NCI-H1436 (cell line): ENCODE measurements around the gene FGD6.
"Not testable (repeated sequence)": the region's sequence is repeated elsewhere in the genome, so short reads cannot be mapped to it uniquely, and the experiment has no call there.

Experiments
- DNase-seq: peaks from one replicate; lab custom pipeline; 2025; lab: John Stamatoyannopoulos, UW

Gene FGD6

DNA sequence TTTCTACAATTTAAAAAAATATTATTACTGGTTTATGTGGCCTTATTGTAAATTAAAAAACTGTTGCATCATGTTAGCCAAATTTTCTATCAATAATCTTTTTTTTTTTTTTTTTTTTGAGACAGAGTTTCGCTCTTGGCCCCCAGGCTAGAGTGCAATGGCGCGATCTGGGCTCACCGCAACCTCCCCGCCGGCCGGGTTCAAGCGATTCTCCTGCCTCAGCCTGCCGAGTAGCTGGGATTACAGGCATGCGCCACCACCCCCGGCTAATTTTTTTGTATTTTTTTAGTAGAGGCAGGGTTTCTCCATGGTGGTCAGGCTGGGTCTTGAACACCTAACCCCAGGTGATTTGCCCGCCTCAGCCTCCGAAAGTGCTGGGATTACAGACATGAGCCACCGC is 16.9 kb upstream of the FGD6 start:
- not testable (repeated sequence) for DNase-seq

DNA sequence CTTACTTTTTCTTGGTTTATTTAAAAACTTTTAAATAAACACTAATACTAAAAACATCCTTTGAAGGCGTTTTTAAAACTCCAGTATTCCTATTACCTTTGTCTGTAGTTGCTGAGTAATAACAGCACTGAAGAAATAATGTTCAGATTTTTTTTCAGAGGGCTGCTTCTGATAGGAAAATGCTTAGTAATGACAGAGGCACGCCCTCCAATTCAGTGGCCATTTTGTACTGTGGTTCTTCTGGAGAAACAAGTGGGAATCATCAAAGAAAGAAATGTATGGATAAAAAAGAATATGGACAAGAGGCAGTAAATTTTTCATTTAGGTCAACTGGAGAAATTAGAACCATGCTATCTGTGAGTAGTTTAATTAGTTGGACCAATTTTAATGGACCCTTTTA is 13.9 kb upstream of the FGD6 start:
- no peak for DNase-seq

- no peak for DNase-seq
Measured at GRCh38 chr12:95230313-95230712, 13.0 kb upstream of the FGD6 start.

GRCh38 chr12:95229636-95230035 is 12.4 kb upstream of the FGD6 start:
- no peak for DNase-seq

GRCh38 chr12:95228617-95229016 is 11.3 kb upstream of the FGD6 start:
- DNase-seq = no peak

GRCh38 chr12:95227818-95228356 is 10.6 kb upstream of the FGD6 start:
- no peak for DNase-seq

DNA sequence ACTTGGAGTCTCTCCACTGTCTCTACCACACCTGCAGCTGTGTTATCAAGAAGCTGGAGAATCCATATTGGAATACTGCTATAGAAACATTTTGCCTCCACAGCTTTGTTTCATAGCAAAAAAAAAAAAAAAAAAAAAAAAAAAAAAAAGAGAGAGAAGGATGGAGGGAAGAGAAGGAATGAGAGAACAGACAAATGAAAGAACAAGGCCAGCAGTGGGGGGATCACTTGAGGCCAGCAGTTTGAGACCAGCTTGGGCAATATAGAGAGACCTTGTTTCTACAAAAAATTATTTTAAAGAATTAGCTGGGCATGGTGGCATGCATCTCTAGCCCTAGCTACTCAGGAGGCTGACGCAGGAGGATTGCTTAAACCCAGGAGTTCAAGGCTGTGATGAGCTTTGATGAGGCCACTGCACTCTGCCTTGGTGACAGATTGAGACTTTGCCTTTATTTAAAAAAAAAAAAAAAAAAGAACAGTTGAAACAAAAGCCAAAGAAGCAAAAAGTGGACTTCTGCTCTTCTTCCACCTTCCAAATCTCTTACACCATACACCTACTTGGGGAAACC is 8.5 kb upstream of the FGD6 start:
- DNase-seq = no peak

DNA sequence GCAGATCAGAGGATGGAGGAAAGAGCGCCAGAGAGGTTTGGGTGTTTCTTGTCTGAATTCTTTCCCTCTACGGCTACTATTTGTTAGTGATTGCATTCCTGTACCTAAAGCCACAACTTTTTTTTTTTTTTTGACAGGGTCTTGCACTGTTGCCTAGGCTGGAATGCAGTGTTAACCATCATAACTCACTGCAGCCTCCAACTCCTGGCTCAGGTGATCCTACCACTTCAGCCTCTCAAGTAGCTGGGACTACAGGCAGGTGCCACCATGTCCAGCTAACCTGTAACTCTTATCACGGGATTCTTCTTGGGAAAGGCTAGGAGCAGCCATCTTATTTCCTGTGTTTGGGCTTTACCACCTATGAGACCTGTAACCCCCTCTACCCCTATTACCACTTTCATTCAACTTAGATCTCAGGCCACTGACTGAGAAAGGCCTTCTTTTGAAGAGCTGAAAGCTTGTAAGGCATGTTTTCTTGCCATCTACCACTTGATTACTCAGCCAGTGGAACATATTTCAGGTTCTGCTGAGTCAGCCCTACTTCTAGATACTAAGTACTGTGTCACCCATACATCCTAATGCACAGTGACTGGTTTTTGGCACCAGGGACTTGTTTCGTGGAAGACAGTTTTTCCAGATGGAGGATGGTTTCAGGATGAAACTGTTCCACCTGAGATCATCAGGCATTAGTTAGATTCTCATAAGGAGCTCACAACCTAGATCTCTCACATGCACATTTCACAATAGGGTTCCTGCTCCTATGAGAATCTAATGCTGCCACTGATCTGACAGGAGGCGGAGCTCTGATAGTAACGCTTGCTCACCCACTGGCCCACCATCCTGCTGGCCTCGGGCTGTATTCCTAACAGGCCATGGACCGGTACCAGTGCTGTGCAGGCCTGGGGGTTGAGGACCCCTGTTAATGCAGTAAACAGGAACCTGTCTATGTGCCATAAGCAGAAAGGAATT is 7.2 kb upstream of the FGD6 start:
- DNase-seq = no peak

- DNase-seq = no peak
Measured at GRCh38 chr12:95220726-95221125, 3.5 kb upstream of the FGD6 start.

DNA sequence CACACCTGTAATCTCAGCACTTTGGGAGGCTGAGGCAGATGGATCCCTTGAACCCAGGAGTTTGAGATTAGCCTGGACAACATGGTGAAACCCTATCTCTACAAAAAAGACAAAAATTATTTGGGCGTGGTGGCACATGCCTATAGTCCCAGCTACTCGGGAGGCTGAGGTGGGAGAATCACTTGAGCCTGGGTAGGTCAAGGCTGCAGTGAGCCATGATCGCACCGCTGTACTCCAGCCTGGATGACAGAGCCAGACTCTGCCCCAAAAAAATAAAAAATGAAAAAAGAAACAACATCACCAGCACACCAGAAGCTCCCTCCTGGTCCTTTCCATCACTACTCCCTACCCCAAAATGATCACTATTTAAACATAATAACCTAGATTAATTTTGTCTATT is 2.9 kb upstream of the FGD6 start:
- DNase-seq = no peak

DNA sequence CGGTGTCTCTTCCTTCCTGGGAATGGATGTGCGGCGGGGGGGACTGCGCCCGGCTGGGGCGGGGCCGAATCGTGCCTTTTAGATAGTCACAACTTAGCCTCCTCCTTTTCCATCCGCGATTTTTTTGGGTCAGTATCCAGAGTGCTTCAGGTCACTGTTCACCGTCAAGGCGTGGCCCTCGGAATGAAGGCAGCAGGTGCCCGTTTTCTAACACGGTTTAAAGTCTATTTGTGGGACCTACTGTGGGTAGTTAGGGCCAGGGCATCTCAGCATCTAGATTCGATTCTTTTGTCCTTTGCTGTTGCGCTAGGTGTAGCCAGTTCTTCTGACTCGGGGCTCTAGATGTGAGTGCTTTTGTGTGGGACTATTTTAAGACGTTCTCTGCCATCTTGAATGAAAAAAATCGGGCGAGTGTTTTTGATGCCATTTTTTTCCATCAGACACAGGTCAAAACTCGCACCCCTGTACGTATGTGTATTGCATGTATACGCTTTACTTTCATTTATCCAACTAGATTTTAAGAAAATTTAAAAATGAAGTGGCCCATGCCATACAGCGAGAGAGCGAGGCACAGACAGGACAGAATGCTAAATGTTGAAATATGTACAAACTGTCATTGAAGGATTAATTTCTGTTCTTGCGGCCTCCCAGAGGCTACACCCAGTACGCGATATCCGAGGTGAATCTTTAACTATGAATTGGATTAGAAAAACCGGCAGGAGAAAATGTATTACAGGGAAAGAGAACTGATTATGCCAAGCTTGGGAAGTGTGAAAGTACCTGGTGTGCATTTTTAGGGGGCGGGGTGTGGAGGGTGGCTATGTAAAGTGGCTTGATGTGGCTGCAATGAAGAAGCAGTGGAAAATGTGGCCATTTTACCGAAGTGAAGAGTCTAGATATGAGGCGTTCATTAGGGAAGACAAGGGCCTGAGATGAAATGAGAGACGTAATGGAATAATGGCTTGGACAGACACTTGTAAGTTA is 1.2 kb upstream of the FGD6 start:
- DNase-seq = peak; percentile 54

- DNase-seq = no peak
Measured at GRCh38 chr12:95216711-95217376, 423 bp downstream of the FGD6 start.

GRCh38 chr12:95215949-95216348 is 1.3 kb downstream of the FGD6 start:
- no peak for DNase-seq

DNA sequence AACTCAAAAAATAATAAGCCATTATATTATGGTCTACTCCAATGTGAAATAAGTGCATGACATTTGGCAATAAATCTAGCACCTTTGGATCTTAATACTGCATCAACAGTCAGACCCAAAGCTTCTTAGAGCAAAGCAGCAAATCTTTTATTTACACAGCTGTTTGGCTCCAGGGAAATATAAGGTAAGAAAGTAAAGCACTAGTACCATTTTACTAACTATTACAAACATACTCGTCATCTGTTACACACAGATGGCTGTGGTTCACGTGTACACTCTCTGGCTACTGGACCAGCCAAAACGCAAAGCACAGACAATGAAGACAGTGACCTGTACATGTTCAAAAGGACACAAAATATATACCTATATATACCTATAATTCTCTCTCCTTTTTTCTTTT is 2.8 kb downstream of the FGD6 start:
- DNase-seq = no peak

DNA sequence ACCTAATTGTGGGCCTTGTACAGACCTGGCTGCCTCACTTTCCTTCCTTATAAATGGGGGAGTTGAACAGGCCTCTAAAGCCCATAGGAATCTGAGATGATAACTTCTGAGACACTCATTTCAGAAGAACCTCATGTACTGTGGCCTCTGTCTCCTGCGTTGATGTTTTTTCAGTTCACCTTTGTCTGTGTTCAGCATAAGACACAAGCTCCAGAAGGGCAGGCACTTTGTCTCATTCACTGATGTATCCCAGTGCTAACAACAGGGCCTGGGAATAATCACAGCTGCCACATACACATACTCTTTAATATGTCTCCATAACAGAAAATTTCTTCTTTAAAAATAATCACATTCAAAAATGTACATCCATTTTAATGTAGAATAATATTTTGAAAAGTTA is 3.3 kb downstream of the FGD6 start:
- DNase-seq = no peak

DNA sequence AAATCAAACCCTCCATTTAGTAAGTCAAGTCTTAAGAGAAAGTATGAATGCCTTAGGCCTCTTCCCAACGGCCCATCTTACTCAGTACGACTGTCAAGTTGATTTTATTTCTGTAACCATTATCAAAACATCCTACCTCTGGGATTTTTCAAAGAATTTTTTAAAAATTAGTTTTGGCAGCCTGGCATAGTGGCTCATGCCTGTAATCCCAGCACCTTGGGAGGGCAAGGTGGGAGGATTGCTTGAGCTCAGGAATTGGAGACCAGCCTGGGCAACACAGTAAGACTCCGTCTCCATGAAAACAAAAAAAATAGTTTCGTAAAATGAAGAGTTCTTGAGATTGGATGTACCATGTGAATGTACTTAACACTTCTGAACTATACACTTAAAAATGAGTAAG is 4.1 kb downstream of the FGD6 start:
- no peak for DNase-seq

DNA sequence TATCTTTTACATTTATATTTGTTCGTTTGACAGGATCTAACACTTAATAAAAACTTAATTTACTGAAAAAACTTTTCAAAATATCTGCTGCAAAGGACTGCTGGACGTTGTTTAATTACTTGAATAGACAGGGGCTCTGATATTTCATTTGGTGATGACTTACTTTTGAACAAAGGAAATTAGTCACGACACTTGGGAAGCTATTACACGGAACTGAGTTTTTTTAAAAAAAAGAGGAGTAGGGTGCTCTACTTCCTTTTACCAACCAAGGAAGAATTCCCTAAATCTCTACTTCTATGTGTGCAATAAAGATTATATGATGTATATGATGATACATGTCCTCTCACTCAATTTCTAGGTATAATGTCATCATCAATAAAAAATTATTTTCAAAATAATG is 4.7 kb downstream of the FGD6 start:
- no peak for DNase-seq

GRCh38 chr12:95208678-95209077 is 8.6 kb downstream of the FGD6 start:
- DNase-seq = no peak

DNA sequence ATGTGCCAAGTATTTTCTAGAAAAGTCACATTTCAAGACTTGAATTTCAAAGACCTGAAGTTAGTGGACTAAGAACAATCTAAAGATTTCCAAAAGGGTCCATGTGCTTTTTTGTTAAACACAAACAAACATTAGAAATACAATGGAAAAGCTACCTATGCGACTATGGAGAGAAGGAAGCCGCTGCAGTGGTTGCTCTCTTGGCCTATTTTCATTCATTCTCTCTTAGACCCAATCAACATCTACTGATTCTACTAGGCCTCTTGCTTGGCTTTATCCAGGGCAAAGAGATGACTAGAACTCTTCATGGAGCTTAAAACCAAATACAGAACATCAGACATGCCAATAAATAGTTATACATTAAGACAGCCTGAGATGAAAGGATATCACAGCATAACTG is 9.9 kb downstream of the FGD6 start:
- DNase-seq = no peak

DNA sequence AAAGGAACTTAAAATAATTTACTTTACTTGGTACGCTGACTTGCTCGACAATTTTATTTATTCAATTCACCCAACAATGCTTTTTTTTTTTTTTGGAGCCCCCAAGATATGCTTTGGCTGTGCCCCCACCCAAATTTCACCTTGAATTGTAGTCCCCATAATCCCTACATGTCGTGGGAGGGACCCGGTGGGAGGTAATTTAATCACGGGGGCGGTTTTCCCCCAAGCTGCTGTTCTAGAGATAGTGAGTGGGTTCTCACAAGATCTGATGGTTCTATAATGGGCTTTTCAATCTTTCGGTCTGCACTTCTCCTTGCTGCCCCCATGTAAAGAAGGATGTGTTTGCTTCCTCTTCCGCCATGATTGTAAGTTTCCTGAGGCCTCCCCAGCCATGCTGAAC is 10.4 kb downstream of the FGD6 start:
- no peak for DNase-seq

DNA sequence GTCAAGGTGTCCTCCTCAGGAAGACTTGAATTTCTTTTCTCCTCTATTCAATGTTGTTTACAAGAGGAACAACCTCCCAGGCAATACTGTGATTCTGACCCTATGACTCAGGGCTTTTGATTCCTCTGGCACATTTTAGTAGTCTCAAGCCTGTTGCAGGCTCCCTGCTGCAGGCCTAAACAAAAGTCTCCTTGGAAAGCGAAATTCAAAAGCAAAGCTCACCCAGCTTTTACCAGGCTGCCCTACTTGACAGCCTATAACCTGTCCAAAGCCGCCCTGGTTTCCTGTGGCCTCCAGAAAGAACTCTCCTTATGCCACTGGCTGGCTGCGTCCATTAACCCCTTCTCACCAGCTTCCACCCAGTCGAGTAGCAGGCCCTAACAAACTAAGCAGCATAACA is 11.6 kb downstream of the FGD6 start:
- no peak for DNase-seq
